Keratinocyte (primary cell): ENCODE results near the gene RPL14. TPM values are rescaled to one million over a fixed set of nuclear protein-coding genes. Genes with fewer than 3 reads are reported as not detected.
A peak's percentile ranks its signal among the peaks of the same experiment; 100 is the strongest.

ENCODE experiments used
- DNase-seq: peaks from one replicate; pipeline ENCODE4 v3.0.0-alpha.2; 2011; ENCODE audit warnings: low read depth, missing footprints, low spot score
- FAIRE-seq: peaks from 2 replicates; lab custom pipeline; 2011; peaks lifted over from hg19 to GRCh38; lab: Jason Lieb, UNC
- H2AFZ ChIP-seq: 2 replicates; pipeline ENCODE4 v1.6.0; 2012; ENCODE audit warnings: low read length, control low read depth, inconsistent platforms; ENCODE audit not compliant: control insufficient read depth
- H3K27ac ChIP-seq: 2 replicates; pipeline ENCODE4 v1.5.1; 2011; ENCODE audit warnings: low read length; ENCODE audit not compliant: control insufficient read depth, insufficient read depth
- H3K27me3 ChIP-seq: 3 replicates; pipeline ENCODE4 v1.6.0; 2011; ENCODE audit warnings: low read length; ENCODE audit not compliant: control insufficient read depth, insufficient read depth; ENCODE audit errors: extremely low read depth
- H3K36me3 ChIP-seq, 2 experiments: 2 replicates in 1 of 2; 3 replicates in 1 of 2; pipeline ENCODE4 v1.5.1; 2011; ENCODE audit warnings: low read length in 2 of 2, mild to moderate bottlenecking in 1 of 2; ENCODE audit not compliant: control insufficient read depth in 2 of 2, insufficient read depth in 2 of 2; ENCODE audit errors: extremely low read depth in 1 of 2
- H3K4me1 ChIP-seq: 3 replicates; pipeline ENCODE4 v1.5.1; 2011; ENCODE audit warnings: low read length; ENCODE audit not compliant: control insufficient read depth, insufficient read depth; ENCODE audit errors: extremely low read depth
- H3K4me2 ChIP-seq: 3 replicates; pipeline ENCODE4 v1.6.0; 2011; ENCODE audit warnings: low read depth, low read length; ENCODE audit not compliant: control insufficient read depth, insufficient read depth; ENCODE audit errors: extremely low read depth
- H3K4me3 ChIP-seq, 3 experiments: fragments of 200-600 bp in 1 of 3; sonication (generic) in 1 of 3; 2 replicates in 2 of 3; 3 replicates in 1 of 3; pipeline ENCODE4 v1.5.1; 2011 to 2016; ENCODE audit warnings: low read length in 3 of 3, mild to moderate bottlenecking in 3 of 3, control low read depth in 2 of 3, inconsistent platforms in 1 of 3, low read depth in 1 of 3, mixed read lengths in 1 of 3, mixed run types in 1 of 3, moderate library complexity in 1 of 3; ENCODE audit not compliant: control insufficient read depth in 2 of 3, insufficient read depth in 2 of 3; ENCODE audit errors: extremely low read depth in 1 of 3
- H3K79me2 ChIP-seq: 2 replicates; pipeline ENCODE4 v1.6.0; 2012; ENCODE audit warnings: low read length; ENCODE audit not compliant: control insufficient read depth, insufficient read depth
- H3K9ac ChIP-seq: 3 replicates; pipeline ENCODE4 v1.6.0; 2011; ENCODE audit warnings: low read length; ENCODE audit not compliant: control insufficient read depth, insufficient read depth; ENCODE audit errors: extremely low read depth
- H3K9me1 ChIP-seq: 3 replicates; pipeline ENCODE4 v1.6.0; 2011; ENCODE audit warnings: low read length; ENCODE audit not compliant: control insufficient read depth, insufficient read depth; ENCODE audit errors: extremely low read depth
- H3K9me3 ChIP-seq: 2 replicates; pipeline ENCODE4 v1.5.1; 2012; ENCODE audit warnings: low read depth, low read length; ENCODE audit not compliant: control insufficient read depth
- H4K20me1 ChIP-seq: 3 replicates; pipeline ENCODE4 v1.6.0; 2011; ENCODE audit warnings: low read length; ENCODE audit not compliant: control insufficient read depth, insufficient read depth; ENCODE audit errors: extremely low read depth
- EZH2 ChIP-seq: IDR thresholded peaks from one replicate; pipeline ENCODE4 v1.6.1; 2012; ENCODE audit warnings: inconsistent platforms, mild to moderate bottlenecking, low read length, moderate library complexity
- dilution Hi-C: fragments of 300-500 bp; cut with MboI; formaldehyde crosslinking; loops from one replicate; pipeline ENCODE4 v1.7.0; 2020; ENCODE audit warnings: low sequenced_read_pairs; ENCODE audit not compliant: extremely low pct_ligation_motif_present
- polyA plus RNA-seq, 5 experiments: library from polyadenylated mRNA; depleted of rRNA in 3 of 5; stranded (reverse) in 3 of 5; stranded (forward) in 1 of 5; unstranded in 1 of 5; fragments of >200 nt; gene quantifications; 1 replicate in 1 of 5; 2 replicates in 3 of 5; 3 replicates in 1 of 5; pipeline versions ENCODE4 v1.2.1 to v1.2.3, GENCODE V29; 2011 to 2012; ENCODE audit warnings: missing spikeins in 2 of 5, low read depth in 1 of 5, low replicate concordance in 1 of 5
- TF ChIP-seq, protein P1 (sequence below), 3 experiments: IDR thresholded peaks in 1 of 3; conservative IDR thresholded peaks in 1 of 3; optimal IDR thresholded peaks in 1 of 3; 2 replicates in 2 of 3; 3 replicates in 1 of 3; pipeline versions ENCODE3 to v1.5.1; 2011; ENCODE audit warnings: low read length in 3 of 3, mild to moderate bottlenecking in 3 of 3, moderate library complexity in 2 of 3, control low read depth in 1 of 3, inconsistent platforms in 1 of 3; ENCODE audit not compliant: insufficient read depth in 2 of 3; ENCODE audit errors: extremely low read depth in 1 of 3

RPL14 gene
- polyA plus RNA-seq, 1 donor (not counting 4 experiments of a cell fraction or from before 2014, with no cell fraction given) = 585 TPM

DNA sequence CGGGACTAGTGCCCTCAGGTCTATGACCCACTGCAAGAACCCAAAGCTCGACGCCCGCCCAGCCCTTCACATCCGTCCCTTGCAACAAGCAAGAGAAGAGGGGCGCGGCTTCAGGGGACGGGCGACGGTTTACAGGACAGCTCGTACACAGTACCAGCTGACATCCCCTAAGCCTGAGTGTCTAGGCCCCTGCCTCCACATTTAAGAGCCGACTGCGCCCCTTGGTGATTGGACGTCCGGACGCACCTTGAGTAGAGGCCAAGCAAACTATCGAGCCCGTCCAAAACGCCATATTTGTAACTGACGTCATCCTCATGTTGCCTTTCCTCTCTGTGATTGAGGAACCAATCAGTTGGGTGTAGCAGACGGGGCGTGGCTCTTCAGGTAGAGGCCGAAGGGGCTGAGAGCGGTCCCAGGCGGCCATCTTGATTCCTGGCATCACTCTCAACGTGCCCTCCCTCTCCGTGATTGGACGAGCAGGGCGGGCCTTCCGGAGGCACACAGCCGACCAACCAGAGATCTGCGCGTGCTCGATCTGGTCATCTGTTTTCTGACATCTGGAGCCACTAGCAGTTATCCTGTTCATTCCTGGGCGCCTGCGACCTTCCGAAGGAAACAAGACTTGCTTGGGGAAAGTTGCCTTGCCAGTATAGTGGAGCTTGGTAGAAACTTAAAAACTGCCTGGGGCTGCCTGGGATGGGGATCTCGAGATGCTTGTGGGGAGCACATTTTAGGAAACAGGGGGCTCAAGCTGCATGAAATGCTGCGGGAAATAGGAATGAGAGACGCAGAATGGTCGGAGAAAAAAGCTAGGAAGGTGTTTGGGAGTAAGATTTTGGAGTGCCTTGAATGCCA is 4.0 kb upstream of the RPL14 start:
- FAIRE-seq (peak; percentile 86), DNase-seq (peak; percentile 95)
- H3K9me3 ChIP-seq = no peaks in the 10 kb centered on the region
- H3K27me3 ChIP-seq = no peaks in the 10 kb centered on the region
- peak overlapping the region; percentile 99 for H2AFZ ChIP-seq
- no peaks in the 10 kb centered on the region for H4K20me1 ChIP-seq
- peak overlapping the region; percentile 93 for H3K9ac ChIP-seq
- peaks cover 19% of the 10 kb centered on the region for H3K4me1 ChIP-seq
- H3K4me2 ChIP-seq = peak overlapping the region; percentile 96
- peak overlapping the region; percentile 91 for H3K27ac ChIP-seq
- no peak for TF ChIP-seq EZH2
- TF ChIP-seq, protein P1, sequence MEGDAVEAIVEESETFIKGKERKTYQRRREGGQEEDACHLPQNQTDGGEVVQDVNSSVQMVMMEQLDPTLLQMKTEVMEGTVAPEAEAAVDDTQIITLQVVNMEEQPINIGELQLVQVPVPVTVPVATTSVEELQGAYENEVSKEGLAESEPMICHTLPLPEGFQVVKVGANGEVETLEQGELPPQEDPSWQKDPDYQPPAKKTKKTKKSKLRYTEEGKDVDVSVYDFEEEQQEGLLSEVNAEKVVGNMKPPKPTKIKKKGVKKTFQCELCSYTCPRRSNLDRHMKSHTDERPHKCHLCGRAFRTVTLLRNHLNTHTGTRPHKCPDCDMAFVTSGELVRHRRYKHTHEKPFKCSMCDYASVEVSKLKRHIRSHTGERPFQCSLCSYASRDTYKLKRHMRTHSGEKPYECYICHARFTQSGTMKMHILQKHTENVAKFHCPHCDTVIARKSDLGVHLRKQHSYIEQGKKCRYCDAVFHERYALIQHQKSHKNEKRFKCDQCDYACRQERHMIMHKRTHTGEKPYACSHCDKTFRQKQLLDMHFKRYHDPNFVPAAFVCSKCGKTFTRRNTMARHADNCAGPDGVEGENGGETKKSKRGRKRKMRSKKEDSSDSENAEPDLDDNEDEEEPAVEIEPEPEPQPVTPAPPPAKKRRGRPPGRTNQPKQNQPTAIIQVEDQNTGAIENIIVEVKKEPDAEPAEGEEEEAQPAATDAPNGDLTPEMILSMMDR (optimal IDR thresholded peaks at IDR 0.05 in 1 of 3, IDR thresholded peaks at IDR 0.05 in 1 of 3, conservative IDR thresholded peaks at IDR 0.05 in 1 of 3; ENCODE audit: extremely low read depth in 1 of 3, insufficient read depth in 2 of 3, low read length in 3 of 3) = peak in 1 of 3 experiments; percentile 27
- H3K36me3 ChIP-seq = peaks cover under 1 to 3% of the 10 kb centered on the region in 2 experiments
- H3K9me1 ChIP-seq = no peaks in the 10 kb centered on the region
- H3K4me3 ChIP-seq = peak overlapping the region; percentile 74 to 87 (median 80)
- peaks cover 10% of the 10 kb centered on the region for H3K79me2 ChIP-seq
- dilution Hi-C loops = no loop called here

DNA sequence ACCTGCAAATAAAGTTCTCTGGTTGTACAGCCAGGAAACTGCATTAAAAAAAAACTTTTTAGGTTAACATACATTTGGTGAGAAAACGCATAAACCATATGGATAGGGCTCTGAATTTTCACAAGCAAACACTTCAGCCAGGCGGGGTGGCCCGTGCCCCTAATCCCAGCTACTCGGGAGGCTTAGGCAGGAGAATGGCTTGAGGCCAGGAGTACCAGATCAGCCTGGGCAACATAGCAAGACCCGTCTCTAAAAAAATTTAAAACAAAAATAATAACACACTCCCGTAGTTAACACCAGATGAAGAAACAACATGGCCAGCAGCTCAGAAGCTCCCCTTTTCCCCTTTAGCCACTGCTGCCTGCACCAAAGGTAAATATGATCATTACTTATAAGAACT is 3.2 kb upstream of the RPL14 start:
- FAIRE-seq (no peak), DNase-seq (no peak)
- H3K9me1 ChIP-seq = no peaks in the 10 kb centered on the region
- no peak overlapping the region for H2AFZ ChIP-seq
- dilution Hi-C loops = no loop called here
- no peaks in the 10 kb centered on the region for H3K9me3 ChIP-seq
- H3K27ac ChIP-seq = peak overlapping the region; percentile 70
- peak overlapping the region; percentile 79 for H3K9ac ChIP-seq
- H3K36me3 ChIP-seq = peaks cover 7 to 10% of the 10 kb centered on the region in 2 experiments
- peaks cover 5% of the 10 kb centered on the region for H4K20me1 ChIP-seq
- H3K4me3 ChIP-seq = peak overlapping the region; percentile 74 to 82 (median 80)
- peaks cover 18% of the 10 kb centered on the region for H3K79me2 ChIP-seq
- peaks cover 25% of the 10 kb centered on the region for H3K4me1 ChIP-seq
- TF ChIP-seq, protein P1 (optimal IDR thresholded peaks at IDR 0.05 in 1 of 3, IDR thresholded peaks at IDR 0.05 in 1 of 3, conservative IDR thresholded peaks at IDR 0.05 in 1 of 3; ENCODE audit: extremely low read depth in 1 of 3, insufficient read depth in 2 of 3, low read length in 3 of 3) = no peak
- TF ChIP-seq EZH2 = no peak
- peak overlapping the region; percentile 96 for H3K4me2 ChIP-seq
- no peaks in the 10 kb centered on the region for H3K27me3 ChIP-seq
